NCI-H748 (cell line): ENCODE data around the gene PPME1.

ENCODE experiments used
- DNase-seq: peaks from one replicate; lab custom pipeline; 2025; ENCODE audit not compliant: unreplicated experiment; lab: John Stamatoyannopoulos, UW

Gene PPME1

GRCh38 chr11:74225565-74225964 lies 54.5 kb downstream of the PPME1 start:
- DNase-seq, result no peak

GRCh38 chr11:74226907-74227306 lies 55.8 kb downstream of the PPME1 start:
- DNase-seq, result no peak

- no peak for DNase-seq
These were observed 61.3 kb downstream of the PPME1 start for GRCh38 chr11:74232311-74232950.

- no peak for DNase-seq
These were observed 62.6 kb downstream of the PPME1 start for GRCh38 chr11:74233683-74234082.

- DNase-seq, result no peak
These were observed 64.0 kb downstream of the PPME1 start for GRCh38 chr11:74235121-74235520.

GRCh38 chr11:74237541-74237940 lies 66.5 kb downstream of the PPME1 start:
- no peak for DNase-seq

GRCh38 chr11:74238243-74238642 lies 67.2 kb downstream of the PPME1 start:
- DNase-seq, result no peak

GRCh38 chr11:74248469-74248868 lies 77.4 kb downstream of the PPME1 start:
- DNase-seq, result no peak

GRCh38 chr11:74249496-74249895 lies 78.4 kb downstream of the PPME1 start:
- no peak for DNase-seq

- no peak for DNase-seq
These were observed 82.3 kb downstream of the PPME1 start for GRCh38 chr11:74253361-74253760.

GRCh38 chr11:74255741-74256375 lies 84.8 kb downstream of the PPME1 start:
- DNase-seq, result peak; percentile 60

- DNase-seq, result no peak
These were observed 85.5 kb downstream of the PPME1 start for GRCh38 chr11:74256378-74257133.

- DNase-seq, result no peak
These were observed 87.0 kb downstream of the PPME1 start for GRCh38 chr11:74257959-74258553.

- DNase-seq, result no peak
These were observed 91.6 kb downstream of the PPME1 start for GRCh38 chr11:74262725-74263124.

- no peak for DNase-seq
These were observed 94.2 kb downstream of the PPME1 start for GRCh38 chr11:74265256-74265655.

GRCh38 chr11:74267014-74267413 lies 95.9 kb downstream of the PPME1 start:
- DNase-seq, result no peak

GRCh38 chr11:74268456-74268855 lies 97.4 kb downstream of the PPME1 start:
- no peak for DNase-seq

GRCh38 chr11:74269161-74269811 lies 98.2 kb downstream of the PPME1 start:
- DNase-seq, result no peak

GRCh38 chr11:74272276-74272675 lies 101.2 kb downstream of the PPME1 start:
- DNase-seq, result no peak

GRCh38 chr11:74276581-74276980 lies 105.5 kb downstream of the PPME1 start:
- DNase-seq, result no peak

- no peak for DNase-seq
These were observed 107.0 kb downstream of the PPME1 start for GRCh38 chr11:74278103-74278502.
